Stimulated activated CD8-positive, alpha-beta memory T cell treated with anti-CD3 and anti-CD28 coated beads, Interleukin-15, amount 100 ng/mL, for 24 hours (primary cell): ENCODE measurements around the gene TSPOAP1.
"Not testable (repeated sequence)": the region's sequence is repeated elsewhere in the genome, so short reads cannot be mapped to it uniquely, and the experiment has no call there.

Source experiments
- DNase-seq: peaks from one replicate; pipeline ENCODE4 v3.0.0-alpha.2; 2020; ENCODE audit warnings: low read depth

TSPOAP1 gene

GRCh38 chr17:58341136-58341860 is 12.7 kb upstream of the TSPOAP1 start:
- not testable (repeated sequence) for DNase-seq

GRCh38 chr17:58340405-58340876 is 11.8 kb upstream of the TSPOAP1 start:
- DNase-seq: no peak

- no peak for DNase-seq
These were observed 11.3 kb upstream of the TSPOAP1 start for GRCh38 chr17:58339755-58340404.

GRCh38 chr17:58338841-58339754 is 10.5 kb upstream of the TSPOAP1 start:
- no peak for DNase-seq

- DNase-seq: no peak
These were observed 9.9 kb upstream of the TSPOAP1 start for GRCh38 chr17:58338454-58338840.

GRCh38 chr17:58337600-58338453 is 9.2 kb upstream of the TSPOAP1 start:
- peak; percentile 73 for DNase-seq

- DNase-seq: no peak
These were observed 8.6 kb upstream of the TSPOAP1 start for GRCh38 chr17:58337210-58337599.

GRCh38 chr17:58336456-58337209 is 8.0 kb upstream of the TSPOAP1 start:
- DNase-seq: no peak

GRCh38 chr17:58335779-58336455 is 7.3 kb upstream of the TSPOAP1 start:
- no peak for DNase-seq

GRCh38 chr17:58335061-58335731 is 6.6 kb upstream of the TSPOAP1 start:
- no peak for DNase-seq

GRCh38 chr17:58334661-58335060 is 6.1 kb upstream of the TSPOAP1 start:
- DNase-seq: no peak

- no peak for DNase-seq
These were observed 5.7 kb upstream of the TSPOAP1 start for GRCh38 chr17:58334256-58334655.

GRCh38 chr17:58333736-58334207 is 5.2 kb upstream of the TSPOAP1 start:
- DNase-seq: no peak

GRCh38 chr17:58332778-58333735 is 4.5 kb upstream of the TSPOAP1 start:
- no peak for DNase-seq

GRCh38 chr17:58331815-58332777 is 3.5 kb upstream of the TSPOAP1 start:
- peak; percentile 90 for DNase-seq

- no peak for DNase-seq
These were observed 2.6 kb upstream of the TSPOAP1 start for GRCh38 chr17:58330997-58331814.
